ENCODE results near the gene CBL.

CBL gene

DNA sequence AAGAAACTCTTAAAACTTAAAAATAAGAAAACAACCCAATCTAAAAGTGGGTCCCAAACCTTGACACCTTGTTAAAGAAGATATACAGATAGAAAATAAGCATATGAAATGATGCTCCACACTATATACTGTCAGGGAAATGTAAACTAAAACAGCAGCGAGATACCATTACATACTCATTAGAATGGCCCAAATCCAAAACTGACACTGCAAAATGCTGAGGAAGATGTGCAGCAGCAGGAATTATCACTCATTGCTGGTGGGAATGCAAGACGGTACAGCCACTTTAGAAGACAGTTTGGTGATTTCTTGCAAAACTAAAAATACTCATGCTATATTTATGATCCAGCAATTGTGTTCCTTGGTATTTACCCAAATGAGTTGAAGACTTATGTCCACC, 123.2 kb downstream of the CBL start:
- DNase-seq (ENCODE audit: low read depth in 2 of 3, low spot score in 2 of 3) = no peak

DNA sequence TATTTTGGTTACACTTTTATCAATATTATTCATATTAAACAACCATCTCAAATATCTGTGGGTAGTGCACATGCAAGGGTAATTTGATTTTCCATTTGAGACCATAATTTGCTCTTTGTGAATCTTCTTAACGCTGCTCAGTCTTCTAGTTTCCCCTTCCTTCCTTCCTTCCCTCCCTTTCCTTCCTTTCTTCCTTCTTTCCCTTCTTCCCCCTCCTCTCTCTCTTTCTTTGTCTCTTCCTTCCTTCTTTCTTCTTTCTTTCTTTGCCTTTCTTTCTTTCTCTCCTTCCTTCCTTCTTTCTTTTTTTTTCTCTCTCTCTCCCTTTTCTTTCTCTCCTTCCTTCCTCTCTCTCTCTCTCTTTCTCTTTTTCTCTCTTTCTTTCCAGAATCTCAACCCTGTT, 124.1 kb downstream of the CBL start:
- no peak for DNase-seq (ENCODE audit: low read depth in 2 of 3, low spot score in 2 of 3)

DNA sequence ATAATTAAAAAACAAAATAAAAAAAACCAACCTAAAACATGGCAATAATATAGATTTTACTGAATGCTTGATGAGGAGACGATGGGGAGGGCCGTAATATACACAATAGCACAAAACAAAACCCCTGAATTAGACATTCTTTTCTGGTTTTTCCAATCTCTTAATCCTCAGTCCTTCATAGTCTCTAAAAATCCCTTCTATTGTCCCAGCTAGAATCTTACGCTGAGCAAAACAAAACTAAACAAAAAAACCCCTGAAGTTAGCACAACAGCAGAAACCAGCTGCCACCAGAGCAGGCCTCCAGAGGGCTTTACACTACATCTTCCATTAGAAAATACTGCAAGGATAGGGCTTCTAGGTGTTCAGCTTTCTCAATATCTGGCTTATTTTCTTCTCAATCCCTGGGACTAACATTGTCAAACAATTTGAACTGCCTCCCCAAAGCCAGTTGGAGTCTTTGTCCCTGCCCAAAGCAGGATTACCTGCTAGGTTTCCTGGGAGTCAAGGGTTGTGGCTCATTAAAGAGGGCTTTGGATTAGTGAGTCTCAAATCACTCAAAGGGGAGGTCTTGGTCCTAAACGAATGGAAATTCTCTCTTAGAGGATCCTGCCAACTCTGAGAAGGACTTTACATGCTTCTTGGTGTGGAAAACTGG, 126.1 kb downstream of the CBL start:
- no peak for DNase-seq (ENCODE audit: low read depth in 2 of 3, low spot score in 2 of 3)

DNA sequence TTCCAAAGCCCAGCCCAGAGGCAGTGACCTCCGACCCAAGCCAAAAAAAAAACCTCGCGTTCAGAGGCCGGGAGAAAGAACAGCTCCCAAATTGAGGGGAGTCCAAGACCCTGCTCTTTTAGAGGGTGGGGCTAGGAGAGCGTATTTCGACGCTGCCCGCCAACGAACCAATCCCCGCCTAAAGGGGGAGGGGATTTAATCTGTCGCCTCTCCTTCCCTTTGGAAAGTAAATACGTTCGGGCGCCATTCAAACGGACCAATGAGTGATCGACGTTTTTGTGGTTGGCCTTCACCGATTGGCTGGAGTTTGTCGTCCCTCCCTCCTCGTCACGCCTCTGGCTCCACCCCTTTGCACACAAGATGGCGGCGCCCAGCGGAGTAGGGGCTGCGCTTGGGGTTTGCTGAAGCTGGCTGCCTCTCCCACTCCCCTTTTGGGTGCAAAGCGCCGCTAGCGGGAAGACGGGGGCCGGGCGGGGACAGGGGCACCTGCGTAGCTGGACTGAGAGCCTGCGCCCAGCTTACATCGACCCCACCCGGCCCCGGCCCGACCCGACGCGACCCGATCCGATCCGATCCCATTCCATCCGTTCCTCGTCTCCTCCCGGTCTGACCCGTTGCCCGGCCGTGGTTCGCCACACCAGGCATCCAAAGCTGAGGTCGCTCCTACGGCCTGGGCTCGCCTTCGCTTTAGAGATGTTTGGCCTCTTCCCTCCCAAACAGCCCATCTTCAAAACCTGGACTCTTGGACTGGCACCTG, 128.2 kb downstream of the CBL start, which contains the start of gene RNF26:
Gene RNF26, plus strand, starts transcription at position 354 of the 757 bp plus-strand sequence. CDS start 596 bp downstream, outside the sequence.
- peak; percentile 80 to 83 (median 81) for DNase-seq (ENCODE audit: low read depth in 2 of 3, low spot score in 2 of 3)

DNA sequence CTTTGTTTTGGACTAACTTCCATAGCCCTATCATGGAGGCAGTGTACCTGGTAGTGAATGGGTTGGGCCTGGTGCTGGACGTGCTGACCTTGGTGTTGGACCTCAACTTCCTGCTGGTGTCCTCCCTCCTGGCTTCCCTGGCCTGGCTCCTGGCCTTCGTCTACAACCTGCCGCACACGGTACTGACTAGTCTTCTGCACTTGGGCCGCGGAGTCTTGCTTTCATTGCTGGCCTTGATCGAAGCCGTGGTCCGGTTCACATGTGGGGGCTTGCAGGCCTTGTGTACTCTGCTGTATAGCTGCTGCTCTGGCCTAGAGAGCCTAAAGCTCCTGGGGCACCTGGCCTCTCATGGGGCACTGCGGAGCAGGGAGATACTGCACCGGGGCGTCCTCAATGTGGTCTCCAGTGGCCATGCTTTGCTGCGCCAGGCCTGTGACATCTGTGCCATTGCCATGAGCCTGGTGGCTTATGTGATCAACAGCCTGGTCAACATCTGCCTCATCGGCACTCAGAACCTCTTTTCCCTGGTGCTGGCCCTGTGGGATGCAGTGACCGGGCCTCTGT, 129.0 kb downstream of the CBL start:
- no peak for DNase-seq (ENCODE audit: low read depth in 2 of 3, low spot score in 2 of 3)

DNA sequence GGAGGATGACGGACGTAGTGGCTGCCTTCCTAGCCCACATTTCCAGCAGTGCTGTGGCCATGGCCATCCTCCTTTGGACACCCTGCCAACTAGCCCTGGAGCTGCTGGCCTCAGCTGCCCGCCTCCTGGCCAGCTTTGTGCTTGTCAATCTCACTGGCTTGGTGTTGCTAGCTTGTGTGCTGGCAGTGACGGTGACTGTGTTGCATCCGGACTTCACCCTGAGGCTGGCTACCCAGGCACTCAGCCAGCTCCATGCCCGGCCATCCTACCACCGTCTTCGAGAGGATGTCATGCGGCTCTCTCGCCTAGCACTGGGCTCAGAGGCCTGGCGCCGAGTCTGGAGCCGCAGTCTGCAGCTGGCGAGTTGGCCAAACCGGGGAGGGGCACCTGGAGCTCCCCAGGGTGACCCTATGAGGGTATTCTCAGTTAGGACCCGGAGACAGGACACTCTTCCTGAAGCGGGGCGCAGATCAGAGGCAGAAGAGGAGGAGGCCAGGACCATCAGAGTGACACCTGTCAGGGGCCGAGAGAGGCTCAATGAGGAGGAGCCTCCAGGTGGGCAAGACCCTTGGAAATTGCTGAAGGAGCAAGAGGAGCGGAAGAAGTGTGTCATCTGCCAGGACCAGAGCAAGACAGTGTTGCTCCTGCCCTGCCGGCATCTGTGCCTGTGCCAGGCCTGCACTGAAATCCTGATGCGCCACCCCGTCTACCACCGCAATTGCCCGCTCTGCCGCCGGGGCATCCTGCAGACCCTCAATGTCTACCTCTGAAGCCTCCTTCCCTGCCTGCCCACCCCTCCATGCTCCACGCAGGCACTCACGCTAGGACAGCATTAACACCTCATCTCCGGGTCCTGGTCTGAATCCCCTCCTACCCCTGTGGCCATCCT, 129.8 kb downstream of the CBL start:
- DNase-seq (ENCODE audit: low read depth in 2 of 3, low spot score in 2 of 3) = no peak

DNA sequence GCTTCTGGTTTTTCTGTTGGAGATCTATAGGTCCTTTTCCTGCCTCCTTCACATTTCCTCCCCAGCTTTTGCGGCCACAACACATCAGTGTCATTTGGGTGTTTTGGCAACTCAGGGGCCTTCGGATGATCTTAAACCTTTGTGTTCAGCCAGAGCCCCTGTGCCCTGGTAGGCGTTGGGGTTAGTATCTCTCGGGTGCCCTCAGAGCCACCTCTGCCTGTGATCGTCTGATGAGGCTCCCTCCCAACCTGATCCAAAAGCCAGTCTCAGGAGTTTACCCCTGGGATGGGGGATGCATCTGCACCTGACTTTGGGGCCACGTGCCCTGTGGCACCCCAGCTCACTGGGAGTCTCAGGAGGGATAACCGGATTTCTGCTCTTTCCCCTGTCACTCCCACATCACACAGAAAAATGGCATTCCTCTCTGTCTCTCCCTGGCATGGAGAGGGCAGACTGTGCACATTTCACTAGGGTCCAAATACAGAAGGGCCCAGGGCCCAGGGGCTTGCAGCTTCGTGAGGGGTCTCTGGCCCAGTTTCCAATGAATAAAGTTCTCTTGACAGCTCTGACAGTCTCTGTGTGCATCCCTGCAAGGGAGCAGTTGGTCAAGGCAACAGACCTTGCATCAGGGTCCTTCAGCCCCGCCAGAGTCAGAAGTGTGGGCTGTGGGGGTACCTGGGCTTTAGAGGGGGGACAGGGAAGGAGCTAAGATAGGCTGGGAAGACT, 130.8 kb downstream of the CBL start:
- no peak for DNase-seq (ENCODE audit: low read depth in 2 of 3, low spot score in 2 of 3)

DNA sequence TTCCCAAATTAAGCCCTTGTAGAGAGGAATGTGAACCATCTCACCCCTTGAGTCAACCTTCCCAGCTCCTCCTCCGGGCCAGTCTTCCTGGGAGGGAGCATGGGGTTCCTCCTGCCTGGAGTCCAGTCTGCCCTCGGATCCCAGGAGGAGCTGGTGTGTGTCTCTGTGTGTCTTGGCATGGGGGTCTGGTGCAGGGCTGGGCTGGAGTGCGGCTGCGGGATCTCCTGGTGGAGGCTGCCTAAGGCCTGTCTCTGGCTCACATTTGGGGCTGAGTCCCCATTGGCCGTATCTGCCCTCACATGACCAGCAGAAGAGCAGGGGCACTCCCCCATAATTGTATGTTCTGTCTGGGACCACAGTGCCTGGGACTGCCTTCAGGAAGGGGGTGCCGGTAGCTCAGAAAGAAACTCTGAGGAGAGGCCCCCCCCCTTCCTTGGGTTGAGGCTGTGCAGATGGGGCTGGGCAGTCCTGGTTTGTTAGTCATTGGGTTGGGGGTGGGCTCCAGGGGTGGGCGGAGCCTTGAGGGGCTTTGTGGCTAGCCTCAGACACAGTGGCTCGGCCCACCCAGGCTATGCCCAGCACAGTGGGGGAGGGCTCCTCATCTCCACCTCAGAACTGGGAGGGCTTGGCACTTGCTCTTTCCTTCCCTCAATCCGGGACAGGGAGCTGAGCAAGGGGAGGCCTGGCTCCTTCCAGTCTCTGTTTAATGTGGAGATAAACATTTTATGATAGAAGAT, 131.6 kb downstream of the CBL start:
- DNase-seq (ENCODE audit: low read depth in 2 of 3, low spot score in 2 of 3) = no peak

DNA sequence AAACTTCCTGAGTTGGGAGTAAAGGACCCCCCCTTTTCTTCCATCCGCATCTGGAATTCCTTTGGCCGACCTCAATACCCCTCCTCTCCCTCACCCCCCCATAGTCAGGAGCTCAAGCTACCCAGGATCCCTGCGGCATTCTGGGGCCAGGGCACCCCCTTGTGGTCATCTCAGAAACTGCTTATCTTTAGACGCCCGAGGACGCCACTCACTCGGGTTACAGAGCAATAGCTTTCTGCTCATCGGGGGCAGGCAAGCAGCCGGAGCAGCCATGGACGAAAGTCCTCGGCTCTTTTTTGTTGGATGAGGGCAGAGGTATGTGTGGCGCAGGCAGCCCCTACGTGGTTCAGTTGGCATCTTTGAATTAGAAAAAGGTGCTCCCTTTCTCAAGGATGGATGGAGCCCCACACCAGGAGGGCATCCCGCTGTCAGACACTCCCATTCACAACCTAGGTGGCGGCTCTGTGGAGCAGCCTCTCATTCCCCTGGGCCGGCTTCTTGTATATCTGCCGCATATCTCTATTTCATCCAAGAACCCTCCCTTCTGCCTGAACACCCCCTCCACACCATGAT, 132.3 kb downstream of the CBL start:
- peak in 2 of 3 experiments; percentile 42 to 58 for DNase-seq (ENCODE audit: low read depth in 2 of 3, low spot score in 2 of 3)

DNA sequence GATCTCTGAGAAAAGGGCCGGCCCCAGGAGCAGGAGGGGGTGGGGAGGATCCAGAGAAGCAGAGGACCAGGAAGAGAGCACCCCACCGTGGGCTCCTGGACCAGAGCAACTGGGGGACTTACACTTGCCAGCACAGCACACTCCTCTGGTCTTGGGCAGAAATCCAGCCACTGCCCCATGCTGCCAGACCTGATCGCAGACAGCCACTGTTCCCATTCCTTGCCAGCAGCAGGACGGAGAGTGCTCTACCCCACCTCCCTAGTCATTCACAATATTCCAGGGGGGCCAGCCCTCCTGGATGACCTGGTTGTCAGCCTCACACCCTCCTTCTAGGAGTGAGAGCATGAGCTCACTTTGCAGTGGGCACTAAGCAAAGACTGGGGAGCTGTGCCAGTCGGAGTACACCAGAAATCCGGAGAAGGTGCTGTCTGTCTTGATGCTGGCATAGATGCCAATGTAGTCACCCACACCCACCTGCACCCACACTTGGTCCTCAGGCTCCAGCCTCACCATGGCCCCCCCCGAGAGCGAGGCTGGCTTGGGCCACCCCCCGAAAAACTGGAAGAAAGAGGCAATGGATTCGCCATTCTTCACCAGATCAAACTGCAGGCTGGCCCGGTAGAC, 132.9 kb downstream of the CBL start:
- DNase-seq (ENCODE audit: low read depth in 2 of 3, low spot score in 2 of 3) = no peak

DNA sequence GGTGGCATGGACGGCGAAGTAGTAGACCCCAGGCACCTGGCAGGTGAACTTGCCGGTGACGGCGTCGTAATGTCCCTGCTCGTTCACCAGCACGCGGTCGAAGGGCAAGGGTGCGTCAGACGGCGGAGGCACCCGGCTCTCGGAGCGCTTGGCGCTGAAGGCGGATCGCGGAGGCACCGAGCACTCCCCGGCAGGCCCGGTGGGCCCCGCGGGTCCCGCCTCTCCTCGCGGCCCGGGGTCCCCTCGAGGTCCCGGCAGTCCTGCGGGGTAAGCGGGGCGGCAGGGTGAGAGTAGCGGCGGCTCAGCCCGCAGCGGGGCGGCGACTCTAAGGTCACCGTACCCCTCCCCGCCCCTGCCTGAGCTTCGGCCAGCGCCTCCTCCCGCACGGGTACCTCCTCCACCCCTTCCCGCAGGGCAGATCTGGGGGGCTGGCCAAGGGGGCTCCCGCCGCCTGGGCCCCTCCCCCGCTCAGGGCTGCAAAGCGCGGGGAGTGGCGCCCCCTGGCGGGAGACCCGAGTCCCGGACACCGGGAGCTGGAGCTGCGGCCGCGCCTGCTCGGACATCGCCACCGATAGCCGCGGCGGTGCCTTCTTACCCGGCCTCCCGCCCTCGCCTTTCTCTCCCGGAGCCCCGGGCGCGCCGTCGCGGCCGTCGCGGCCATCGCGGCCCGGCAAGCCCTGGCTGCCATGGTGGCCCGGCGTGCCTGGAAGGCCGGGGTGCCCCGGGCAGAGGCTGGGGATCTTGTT, 133.6 kb downstream of the CBL start:
- no peak for DNase-seq (ENCODE audit: low read depth in 2 of 3, low spot score in 2 of 3)

DNA sequence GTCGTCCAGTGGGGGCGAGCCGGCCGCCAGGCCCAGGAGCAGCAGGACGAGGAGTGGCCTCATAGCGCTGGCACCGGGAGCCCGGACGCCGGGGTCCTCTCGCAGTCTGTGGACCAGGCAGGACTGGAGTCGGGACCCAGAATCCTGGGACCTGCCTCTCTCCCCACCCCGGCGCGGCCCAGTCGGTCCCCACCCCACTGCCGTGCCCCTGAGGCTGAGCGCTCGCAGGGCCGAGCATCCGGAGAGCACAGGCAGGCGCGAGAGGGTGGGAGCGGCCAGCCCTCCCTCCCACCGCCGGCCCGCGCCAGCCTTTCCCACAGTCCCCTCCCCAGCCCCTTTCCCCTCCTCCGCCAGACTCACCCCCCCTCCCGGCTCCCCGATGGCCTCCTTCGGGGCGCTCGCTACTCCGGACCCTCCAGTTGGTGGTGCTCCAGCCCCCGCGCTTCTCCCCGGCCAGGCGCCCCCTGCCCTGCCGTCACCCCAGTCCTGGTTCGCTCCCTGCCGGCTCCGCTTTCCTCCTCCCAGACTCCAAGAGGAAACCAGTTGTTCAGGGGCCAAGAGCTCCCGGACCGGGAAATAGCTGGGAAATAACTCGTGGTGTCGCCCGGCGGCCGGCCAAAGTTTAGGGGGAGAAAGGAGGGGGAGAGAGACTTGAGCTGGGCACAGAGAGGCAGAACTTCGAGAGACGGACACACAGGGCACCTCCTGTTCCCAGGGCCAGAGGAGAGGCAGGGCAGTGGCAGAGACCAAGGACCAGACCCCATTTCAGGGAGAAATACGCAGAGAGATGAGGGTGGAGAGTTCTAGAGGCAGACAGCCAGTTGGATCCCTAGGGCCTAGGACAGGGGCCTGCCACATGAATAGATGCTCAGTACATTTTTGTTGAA, 134.4 kb downstream of the CBL start, which contains the start of gene C1QTNF5:
Gene C1QTNF5, minus strand, starts transcription at position 549 of the 887 bp plus-strand sequence. Its CDS starts 486 bp downstream, at position 63.
- no peak for DNase-seq (ENCODE audit: low read depth in 2 of 3, low spot score in 2 of 3)

DNA sequence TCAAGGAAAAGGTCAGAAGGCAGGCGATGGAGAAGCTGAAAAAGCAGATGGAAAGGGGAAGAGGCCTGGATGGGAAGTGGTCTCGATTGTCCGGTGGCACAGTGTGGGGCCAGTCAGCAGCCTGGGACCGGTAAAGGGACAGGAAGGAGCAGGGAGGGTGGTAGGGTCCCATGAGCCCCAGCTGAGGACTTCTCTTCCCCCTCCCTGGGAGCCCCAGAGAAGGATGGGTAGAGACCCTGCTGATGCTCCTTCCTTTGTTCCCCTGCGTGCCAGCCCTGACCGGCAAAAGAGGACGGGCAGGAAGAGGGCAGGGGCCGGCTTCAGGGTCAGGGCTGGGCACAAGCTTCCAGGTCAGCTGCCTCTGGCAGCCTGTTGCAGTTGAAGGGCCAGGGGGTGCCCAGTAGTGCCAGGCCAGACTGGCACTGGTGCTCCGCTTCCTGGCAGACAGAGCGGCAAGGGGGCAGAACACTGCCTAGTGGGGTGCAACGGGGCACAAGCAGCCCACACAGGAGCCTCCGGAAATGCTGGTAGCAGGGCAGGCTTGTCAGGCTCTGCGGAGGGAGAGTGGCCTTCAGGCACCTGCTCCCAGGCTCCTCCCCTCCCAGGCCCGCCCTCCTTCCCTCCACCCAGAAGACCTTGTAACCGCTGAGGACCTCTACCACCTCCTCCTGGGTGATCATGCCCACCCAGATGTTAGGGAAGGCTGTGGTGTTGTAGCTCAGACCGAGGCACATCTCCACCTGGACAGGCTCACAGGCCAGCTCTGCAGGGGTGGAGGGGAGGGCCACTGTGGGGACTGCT, 135.3 kb downstream of the CBL start:
- no peak for DNase-seq (ENCODE audit: low read depth in 2 of 3, low spot score in 2 of 3)

DNA sequence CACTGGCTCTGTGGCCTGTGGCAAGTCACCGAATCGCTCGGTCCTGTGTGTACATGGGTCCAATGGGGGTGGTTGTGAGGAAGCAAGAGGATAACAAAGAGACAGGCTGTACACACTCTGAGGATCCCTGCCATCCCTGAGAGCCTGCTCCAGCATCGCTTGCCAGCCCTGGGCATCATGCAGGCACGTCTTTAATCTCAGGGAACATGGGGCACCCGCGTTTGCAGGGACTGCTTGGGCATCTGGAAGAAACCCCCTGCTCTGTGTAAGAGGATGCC, 135.8 kb downstream of the CBL start:
- no peak for DNase-seq (ENCODE audit: low read depth in 2 of 3, low spot score in 2 of 3)

DNA sequence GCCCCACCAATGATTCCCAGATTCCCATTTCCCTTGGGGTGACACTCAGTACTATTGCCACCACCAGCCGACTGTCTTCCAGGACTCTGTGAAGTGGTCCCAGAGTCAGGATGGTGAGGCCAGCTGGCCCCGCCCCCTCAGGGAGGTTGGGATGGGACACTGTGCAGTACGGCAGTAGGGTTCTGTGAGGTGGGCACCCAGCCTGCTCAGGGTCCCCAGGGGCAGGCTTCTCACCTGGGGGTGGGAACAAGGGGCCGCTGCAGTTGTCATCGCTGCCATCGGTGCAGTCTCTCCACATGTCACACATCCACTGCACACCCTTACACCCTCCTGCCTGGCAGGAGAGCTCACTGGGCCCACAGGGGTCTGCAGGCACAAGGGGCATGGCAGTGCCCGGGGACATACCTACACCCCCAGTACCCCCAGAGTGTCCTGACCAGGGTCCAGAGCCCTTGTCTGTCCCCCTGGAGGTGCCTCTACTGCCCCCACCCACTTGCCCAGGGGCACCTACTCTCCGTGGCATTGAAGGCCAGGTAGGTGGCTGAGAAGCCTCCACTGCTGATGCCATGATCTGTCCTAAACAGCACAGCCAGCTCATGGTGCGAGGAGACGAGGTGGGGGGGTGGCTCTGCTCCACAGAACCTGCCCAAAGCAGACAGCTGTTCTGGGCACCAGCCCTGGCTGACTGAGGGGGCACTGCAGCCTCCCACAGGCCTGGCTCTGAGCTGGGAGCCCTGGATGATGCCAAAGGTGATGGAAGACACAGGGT, 136.4 kb downstream of the CBL start:
- DNase-seq (ENCODE audit: low read depth in 2 of 3, low spot score in 2 of 3) = no peak

DNA sequence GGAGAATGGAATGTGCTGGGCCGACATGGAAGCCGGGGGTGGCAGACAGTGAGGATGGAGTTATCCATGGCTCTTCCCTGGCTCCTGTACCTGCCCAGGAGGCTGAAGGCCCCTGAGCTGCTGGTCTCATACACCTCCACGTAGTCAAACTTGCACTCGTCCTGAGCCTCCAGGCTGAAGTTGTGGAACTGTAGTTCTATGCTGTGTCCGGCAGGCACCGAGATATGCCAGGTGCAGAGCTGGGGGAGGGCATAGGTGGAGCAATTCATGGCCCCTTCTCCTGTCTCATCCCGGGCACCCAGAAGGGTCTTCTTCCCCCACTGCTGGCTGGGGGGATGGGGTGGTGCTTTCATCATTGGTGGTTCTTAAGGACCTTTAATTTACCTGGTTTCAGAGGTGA, 137.6 kb downstream of the CBL start:
- DNase-seq (ENCODE audit: low read depth in 2 of 3, low spot score in 2 of 3) = no peak
